Stimulated activated CD4-positive, alpha-beta T cell treated with anti-CD3 and anti-CD28 coated beads, Interleukin-1b, Interleukin-23, amount 100 ng/mL, for 1 hour (primary cell): ENCODE data around the gene PBX3.
"Not testable (repeated sequence)": the region's sequence is repeated elsewhere in the genome, so short reads cannot be mapped to it uniquely, and the experiment has no call there.

Source experiments
- DNase-seq, 2 donors: peaks; one replicate each; pipeline ENCODE4 v3.0.0-alpha.2; 2020; ENCODE audit warnings: low read depth in 2 of 2

PBX3 gene

DNA sequence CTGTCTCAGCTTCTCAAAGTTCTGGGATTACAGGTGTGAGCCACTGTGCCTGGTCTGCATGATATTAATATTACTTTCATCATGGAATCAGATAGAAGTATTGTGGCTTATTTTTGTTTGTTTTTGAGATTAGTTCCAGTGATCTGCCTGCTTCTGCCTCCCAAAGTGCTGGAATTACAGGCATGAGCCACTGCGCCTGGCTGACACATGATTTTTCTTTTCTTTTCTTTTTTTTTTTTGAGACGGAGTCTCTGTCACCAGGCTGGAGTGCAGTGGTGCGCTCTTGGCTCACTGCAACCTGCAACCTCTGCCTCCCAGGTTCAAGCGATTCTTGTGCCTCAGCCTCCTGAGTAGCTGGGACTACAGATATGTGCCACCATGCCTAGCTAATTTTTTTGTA is 29.6 kb downstream of the PBX3 start:
- not testable (repeated sequence) for DNase-seq

DNA sequence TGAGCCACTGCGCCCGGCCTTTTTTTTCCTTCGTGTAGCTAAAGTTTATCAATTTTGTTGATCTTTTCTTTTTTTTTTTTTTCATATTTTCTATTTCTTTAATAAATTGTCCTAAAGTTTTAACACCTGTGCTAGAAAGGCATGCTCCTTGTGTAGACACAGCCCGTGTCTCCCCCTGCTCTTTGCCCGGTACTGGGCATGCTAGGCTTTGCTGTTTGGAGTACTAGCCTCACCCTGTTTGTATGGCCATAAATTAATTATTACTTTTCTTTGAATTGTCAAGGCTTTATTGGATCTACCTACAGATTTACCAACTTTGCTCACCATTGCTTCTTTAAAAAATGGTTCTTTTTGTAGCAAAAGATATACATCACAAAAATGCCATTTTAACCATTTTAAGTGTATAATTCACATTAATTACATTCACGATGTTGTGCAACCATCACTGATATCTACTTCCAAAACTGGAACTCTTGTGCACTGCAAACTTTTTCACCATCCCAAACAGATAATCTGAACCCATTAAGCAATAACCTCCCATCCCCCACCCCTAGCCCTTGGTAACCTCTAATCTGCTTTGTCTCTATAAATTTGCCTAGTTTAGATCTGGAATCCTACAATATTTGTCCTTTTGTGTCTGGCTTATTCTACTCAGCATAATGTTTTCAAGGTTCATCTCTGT is 31.5 kb downstream of the PBX3 start:
- not testable (repeated sequence) for DNase-seq

DNA sequence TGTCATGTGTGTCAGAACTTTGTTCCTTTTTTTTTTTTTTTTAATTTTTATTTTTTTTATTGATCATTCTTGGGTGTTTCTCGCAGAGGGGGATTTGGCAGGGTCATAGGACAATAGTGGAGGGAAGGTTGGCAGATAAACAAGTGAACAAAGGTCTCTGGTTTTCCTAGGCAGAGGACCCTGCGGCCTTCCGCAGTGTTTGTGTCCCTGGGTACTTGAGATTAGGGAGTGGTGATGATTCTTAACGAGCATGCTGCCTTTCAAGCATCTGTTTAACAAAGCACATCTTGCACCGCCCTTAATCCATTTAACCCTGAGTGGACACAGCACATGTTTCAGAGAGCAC is 32.0 kb downstream of the PBX3 start:
- DNase-seq: not testable (repeated sequence)

DNA sequence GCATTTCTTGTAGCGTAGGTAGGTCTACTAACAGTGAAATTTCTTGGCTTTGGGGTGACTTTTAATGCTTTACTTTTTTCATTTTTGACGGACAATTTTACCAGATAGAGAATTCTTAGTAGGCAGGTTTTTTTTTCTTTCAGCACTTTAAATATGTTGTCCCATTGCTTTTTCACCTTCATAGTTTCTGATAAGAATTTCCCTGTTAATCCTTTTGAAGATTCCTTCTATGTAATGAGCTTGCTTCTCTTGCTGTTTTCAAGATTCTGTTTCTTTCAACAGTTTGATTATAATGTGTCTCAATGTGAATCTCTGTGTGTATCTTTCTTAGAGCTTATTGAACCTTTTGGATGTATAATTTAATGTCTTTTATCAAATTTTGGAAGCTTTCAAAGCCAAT is 35.5 kb downstream of the PBX3 start:
- no peak for DNase-seq

DNA sequence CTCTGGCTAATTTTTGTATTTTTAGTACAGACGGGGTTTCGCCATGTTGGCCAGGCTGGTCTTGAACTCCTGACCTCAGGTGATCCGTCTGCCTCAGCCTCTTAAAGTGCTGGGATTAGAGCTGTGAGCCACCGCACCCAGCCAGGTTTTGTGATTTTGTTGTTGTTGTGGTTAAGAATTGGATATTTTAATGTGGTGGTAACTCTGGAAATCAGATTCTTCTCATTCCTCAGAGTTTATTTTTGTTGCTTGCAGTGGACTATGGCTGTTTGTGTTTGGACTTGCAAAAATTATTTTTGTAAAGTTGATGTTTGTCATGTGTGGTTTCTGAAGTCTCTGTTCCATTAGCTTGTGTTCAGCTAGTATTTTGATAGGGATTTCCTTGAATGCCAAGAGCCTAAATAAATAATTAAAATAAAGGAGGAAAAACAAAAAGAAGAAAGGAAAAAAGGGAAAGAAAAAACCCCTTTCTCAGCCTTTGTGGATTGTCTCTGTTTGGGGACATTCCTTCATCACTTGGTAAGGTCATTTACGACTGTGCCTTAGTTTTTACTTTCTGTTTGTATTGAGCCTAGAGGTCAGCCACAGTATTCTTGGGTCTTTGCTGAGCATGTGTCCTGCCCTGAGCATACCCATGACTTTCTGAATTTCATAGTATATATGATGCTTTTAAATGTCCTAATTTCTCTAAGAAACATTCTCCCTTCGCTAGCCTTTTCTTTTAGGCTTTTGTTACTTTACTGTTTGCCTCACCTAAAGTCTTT is 37.3 kb downstream of the PBX3 start:
- no peak for DNase-seq

DNA sequence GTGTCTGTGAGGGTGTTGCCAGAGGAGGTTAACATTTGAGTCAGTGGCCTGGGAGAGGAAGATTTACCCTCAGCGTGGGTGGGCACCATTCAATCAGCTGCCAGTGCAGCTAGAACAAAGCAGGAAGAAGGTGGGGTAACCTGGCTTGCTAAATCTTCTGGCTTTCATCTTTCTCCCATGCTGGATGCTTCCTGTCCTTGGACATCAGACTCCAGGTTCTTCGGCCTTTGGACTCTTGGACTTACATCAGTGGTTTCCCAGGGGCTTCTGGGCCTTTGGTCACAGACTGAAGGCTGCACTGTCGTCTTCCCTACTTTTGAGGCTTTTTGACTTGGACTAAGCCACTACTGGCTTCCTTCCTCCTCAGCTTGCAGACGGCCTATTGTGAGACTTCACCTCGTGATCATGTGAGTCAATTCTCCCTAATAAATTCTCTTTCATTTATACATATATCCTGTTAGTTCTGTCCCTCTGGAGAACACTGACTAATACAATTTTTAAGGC is 38.1 kb downstream of the PBX3 start:
- DNase-seq: no peak

DNA sequence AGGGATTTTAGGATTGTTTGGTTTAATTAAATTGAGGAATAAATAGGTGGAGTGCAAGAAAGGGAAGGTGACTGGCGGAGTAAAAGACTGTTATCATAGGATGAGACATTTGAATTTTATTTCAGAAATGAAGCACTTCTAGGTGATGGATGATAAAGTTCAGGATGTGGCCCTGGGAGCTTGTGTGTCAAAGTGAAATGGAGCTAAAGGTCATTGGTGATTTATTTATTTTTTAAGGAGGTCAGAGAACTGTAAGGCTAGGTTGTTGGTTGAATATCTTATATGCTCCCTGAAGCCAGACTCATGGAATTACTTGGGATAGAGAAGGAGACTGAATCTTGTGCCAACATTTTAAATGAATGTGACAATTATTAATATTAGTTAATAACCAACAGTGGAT is 40.5 kb downstream of the PBX3 start:
- no peak for DNase-seq

DNA sequence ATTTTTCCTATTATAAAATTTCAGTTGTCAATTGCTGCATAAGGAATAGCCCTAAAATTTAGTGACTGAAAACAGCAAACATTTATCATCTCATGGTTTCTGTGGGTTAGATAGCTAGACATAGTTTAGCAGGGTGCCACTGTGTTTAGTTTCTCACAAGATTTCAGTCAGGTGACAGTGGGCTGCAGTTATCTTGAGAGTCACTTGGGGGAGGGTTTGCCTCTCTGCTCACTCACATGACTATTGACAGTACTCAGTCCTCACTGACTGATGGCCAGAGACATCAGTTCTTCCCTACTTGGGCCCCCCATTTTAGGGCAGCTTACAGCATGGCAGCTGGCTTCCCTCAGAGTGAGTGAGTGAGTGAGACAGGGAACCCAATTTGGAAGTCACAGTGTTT is 42.0 kb downstream of the PBX3 start:
- DNase-seq: no peak

DNA sequence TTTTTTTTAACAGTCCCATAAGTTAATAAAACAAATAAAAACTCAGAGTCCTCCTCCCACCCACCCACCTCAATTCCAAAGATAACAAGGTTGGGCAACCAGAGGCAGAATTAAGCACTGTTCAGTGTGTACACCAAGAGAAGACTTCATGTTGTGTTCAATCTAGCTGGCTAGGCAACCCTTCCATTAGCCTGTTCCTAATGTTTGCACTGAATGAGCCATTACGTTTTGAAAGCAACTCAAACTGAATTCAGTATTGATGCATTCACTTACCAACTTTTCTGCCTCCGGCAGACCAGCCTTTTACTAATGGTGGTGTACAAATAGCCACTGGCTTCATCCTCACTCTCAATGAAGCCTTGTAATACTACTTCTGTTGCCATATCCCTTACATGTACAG is 47.5 kb downstream of the PBX3 start:
- DNase-seq: no peak

DNA sequence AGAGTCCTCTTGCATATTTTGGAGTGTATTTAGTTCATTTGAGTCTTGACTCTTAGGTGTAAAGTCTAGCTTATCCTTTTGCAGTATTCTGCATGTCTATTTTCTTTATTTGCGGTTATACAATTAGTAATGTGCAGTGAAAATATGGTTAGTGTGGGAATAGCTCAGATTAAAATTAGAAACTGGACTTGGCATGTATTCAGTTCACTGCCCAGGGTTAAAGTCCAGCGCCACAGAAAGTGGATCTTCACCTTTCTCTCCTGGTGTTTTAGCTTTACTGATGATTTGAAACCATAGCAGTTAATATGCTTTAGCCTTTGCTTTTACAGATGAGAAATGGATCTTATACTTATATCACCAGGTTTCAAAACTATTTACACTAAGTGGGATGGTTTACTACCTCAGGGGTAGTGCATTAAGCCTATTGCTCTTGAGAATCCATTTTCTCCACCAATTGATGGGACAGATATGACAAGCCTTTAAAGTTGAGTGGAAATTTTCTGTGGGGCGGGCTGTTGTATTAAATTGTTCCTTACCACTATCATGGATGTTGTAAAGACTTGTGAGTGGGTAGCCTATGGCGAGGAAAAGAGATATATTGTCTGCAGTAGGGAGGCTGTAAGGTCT is 48.9 kb downstream of the PBX3 start:
- DNase-seq: no peak

DNA sequence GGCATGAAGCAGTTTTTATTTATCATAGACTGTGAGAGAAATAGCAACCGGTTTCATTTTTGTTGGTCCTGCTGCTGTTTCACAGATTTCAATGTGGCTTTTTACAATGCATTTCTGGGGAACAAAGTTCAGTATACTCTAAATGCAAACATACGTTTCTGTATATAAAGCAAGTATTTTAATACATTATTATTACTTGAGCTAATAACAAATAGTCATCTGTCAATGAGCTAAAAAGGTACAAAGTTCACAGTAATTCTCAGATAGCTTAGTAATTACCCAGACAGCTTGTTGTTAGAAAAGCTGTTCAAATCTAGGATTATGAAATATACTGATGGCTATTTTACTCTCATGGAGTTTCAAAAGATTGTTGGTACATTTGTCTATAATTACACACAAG is 50.8 kb downstream of the PBX3 start:
- no peak for DNase-seq

DNA sequence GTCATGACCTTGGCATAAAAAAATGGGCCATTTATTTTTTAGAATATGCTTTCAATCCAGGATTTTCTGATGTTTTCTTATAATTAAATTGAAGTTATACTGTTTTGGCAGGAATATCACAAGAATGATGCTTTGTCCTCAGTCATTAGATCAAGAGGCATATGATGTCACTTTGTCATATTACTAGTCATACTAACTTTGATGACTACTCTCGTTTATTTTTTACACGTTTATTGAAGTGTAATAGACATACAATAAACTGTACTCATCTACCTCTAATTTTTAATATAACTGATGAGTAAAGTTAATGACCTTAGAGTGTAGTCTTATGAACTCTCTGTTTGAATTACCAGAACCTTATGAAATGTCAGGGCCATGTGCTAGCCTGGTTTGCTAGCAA is 56.4 kb downstream of the PBX3 start:
- DNase-seq: no peak

DNA sequence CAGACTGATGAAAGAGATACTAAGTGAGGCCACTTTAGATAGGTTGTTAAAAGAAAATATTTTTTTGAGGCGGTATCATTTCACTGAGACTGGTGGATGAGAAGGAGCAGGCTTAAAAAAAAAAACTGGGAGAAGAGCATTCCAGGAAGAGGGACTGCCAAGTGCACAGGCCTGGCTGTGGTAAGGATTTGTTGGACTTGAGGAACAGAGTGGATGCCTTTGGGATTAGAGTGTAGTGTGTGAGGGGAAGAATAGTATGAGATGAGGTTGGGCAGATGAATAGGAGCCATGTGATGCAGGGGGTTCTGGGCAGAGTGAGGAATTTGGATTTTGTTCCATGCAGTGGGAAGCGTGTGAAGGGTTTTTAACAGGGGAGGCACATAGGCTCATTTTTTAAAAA is 57.9 kb downstream of the PBX3 start:
- DNase-seq: no peak

DNA sequence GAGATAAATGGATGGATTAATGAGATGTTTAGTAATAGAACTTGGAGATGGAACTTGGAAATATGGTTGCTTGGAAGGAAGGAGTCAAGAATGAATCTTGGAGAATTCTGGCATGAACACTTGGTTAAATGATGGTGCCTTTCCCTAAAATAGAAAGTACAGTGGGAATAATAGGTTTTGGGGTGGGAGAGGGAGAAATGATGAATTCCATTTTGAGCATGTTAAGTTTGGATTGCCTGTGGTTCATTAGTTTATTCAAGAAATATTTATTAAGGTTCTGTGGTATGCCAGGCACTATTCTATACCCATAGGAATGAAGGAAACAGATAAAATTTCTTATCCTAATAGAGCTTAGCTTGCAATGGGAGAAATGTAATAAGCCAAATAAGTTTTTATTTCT is 58.4 kb downstream of the PBX3 start:
- DNase-seq: no peak

DNA sequence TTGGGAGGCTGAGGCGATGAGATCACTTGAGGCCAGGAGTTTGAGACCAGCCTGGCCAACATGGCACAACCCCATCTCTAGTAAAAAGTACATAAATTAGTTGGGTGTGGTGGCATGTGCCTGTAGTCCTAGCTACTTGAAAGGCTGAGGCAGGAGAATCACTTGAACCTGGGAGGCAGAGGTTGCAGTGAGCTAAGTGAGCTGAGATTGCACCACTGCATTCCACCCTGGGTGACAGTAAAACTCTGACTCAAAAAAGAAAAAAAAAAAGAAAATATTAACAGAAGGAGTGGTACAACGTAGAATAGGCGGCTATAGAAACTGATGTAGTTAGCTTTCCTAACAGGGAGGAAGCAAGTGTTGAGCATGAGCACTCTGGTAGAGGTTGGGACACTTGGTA is 59.9 kb downstream of the PBX3 start:
- DNase-seq: no peak

DNA sequence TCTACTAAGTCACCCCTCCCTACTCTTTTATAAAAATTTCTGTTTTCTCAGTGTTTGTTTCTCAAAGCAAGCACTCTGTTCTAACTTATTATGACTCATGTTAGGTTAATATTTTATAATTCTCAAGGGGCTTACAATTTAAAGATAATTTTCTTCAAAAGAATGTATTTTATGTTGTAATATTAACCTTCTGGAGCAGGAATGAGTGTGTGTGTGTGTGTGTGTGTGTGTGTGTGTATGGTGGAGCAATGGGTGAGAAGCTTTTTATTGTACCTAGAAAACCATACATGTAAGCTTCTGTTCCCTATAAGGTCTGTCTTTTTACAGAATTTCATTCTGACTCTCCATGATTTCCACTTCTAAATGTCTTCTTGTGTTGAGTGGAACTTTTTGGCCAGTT is 63.0 kb downstream of the PBX3 start:
- no peak for DNase-seq

DNA sequence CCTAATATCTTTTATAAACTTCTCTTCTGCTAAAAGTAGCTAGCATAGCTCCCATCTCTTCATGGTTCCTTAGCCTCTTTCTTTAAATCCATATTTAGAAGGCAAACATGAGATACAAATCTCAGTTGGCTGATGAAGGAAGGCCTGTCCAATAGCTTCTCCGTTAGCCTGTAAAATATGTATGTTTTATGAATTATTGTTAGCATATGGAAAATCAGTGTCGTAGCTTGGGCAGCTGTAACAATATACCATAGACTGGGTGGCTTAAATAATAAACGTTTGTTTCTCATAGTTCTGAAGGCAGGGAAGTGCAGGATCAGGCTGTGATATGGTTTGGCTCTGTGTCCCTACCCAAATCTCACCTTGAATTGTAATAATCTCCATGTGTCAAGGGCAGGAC is 63.8 kb downstream of the PBX3 start:
- DNase-seq: no peak

DNA sequence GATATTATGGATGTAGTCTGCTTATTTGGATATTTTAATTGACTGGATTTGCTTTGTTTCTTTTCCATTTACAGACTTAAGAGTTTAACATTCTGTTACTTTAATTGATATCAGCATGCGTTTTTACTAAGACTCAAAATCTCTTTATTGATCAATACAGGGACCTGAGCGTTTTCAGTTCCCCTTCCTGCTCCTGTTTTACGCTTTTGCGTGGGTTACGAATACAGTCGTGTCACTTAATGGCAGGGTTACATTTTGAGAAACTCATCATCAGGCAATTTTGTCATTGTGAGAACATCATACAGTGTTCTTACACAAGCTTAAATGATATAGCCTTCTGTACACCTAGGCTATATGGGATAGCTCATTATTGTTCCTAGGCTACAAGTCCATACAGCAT is 65.2 kb downstream of the PBX3 start:
- DNase-seq: no peak

DNA sequence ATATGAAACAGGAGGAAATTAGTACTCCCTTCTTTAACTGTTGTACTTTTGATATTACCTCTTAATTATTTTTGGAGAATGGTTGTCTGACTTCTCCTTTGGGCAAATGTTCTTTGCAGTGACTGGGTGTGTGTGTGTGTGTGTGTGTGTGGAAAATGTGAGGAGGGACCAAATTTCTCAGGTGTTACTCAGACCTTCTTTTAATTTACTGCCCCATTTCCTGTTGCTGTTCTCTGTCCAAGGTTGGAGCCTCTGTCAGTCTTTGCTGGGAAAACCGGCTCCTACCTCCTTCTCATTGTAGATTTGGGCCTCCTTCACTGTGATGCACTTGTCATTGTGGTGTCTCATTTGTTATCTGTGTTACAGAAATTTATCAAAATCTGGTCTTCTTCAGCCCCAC is 68.4 kb downstream of the PBX3 start:
- no peak for DNase-seq

DNA sequence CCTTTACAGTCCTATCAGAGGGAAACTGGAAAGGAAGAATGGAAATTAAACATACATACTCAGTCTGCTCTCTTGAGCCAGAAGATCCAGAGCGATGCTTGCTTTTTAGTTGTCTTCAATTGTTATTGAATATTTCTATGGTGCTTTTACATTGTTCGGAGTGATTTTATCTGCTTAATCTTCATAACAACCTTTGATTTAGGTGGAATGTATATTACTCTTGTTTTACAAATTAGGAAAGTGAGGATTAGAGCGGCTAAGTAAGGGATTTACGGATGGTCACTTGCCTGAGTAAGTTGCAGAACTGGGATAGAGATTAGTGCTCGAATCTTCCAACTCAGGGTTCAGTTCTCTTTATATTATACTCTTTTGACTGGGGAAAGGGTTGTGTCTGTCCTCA is 69.1 kb downstream of the PBX3 start:
- no peak for DNase-seq

DNA sequence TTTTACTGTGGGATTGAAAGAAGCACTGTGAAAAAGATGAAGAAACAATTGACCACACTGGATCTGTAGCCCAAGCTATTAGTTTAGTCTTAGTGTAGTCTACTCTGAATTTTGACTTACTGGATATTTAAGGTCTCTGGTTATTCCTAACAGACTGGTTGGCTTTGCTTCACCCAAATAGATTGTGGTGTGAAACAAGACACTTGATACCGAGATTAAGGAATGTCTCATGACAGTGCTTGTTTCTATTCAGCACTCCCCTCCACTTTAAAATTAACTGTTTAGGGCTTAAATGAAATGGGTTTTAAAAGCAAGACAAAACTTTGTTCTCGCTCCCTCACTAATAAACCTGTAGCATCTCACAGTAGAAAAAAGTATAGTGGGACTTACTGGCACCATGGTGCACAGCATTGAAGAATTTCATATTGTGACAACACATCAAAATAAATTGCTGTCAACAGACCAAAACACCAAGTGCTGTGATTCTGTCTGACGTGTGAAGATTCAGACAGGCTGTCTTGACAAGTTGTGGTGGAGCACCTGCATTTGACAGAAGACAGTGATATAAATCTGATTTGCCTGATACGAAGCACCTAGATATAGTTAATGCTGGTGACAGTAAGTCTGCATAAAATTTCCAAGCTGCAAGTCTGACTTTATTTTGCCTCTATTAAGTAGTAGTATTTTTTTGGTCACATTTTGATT is 73.1 kb downstream of the PBX3 start:
- DNase-seq: no peak

DNA sequence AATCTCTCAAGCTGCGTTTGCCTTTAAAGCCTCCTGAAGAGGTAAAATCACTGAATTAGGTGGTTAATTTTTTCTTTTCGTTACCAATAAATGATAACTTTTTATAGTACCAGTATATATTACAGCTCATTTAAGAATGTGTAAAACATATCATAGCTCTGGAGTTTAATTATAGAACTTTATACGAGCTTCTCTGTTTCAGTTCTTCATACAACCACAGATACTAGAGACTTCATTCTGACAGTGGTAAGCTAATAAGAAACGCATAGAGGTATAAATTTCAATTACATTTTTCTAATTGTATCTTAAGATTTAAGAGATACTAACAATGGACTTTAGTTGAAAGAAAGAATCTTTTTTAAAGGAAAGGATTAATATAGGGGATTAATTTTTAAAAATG is 73.9 kb downstream of the PBX3 start:
- no peak for DNase-seq

DNA sequence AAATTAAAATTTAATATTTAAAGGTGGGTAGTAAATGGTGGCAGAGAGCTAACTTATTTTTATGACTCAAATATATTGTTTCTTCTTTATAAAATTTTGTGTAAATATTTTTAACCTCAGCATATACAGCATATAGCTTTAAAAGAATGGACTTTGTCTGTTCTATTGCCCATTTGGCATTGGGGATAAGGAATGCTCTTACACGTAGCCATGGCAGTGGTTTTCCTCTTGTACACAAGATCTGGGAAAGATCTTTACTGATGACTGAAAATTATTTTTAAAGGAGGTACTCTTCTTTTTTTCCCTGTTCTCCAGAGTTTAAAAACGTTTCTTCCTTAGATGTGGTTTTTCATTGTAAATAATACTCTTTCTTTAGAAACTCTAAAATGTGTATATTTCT is 75.0 kb downstream of the PBX3 start:
- no peak for DNase-seq
